Medulla oblongata (tissue), 1 donor: ENCODE measurements around the gene CCR4.
"Not testable (repeated sequence)": the region's sequence is repeated elsewhere in the genome, so short reads cannot be mapped to it uniquely, and the experiment has no call there.

Source experiments
- DNase-seq: peaks from one replicate; pipeline ENCODE4 v3.0.0-alpha.2; 2015; ENCODE audit errors: extremely low spot score

CCR4 gene

GRCh38 chr3:32952369-32953077 lies 1.1 kb downstream of the CCR4 start:
- no peak for DNase-seq

- no peak for DNase-seq
Measured at GRCh38 chr3:32954506-32954905, 3.1 kb downstream of the CCR4 start.

DNA sequence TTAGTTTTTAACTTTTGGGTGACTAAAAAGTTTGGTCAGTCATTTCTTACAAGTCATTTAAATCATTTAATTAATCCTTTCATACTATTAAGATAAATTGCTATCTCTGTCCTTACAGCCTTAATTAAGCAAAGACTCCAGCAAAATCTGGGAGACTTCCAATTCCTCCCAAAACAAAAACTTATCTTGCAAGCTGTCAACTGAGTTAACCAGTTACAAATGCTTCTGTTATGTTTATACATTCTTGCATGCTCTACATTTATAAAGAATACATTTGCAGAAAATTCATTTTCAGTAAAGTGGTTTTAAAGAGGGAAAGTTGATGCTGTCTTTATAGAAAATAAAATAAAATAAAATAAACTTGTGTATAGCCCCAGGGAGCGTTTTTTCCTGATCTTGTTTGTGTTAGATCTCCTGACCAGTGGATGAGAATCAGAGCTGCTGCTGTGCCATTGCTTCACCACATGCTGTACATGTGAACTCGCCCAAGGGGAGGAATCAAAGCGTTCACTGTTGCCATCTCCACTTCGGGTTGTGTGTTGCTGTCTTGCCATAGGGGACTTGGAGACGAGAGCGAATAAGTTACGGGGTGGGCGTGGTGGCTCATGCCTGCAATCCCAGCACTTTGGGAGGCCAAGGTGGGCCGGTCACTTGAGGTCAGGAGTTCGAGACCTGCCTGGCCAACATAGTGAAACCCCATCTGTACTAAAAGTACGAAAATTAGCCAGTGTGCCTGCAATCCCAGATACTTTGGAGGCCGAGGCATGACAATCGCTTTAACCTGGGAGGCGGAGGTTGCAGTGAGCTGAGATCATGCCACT lies 5.5 kb downstream of the CCR4 start:
- no peak for DNase-seq

- DNase-seq: no peak
Measured at GRCh38 chr3:32958509-32958908, 7.1 kb downstream of the CCR4 start.

DNA sequence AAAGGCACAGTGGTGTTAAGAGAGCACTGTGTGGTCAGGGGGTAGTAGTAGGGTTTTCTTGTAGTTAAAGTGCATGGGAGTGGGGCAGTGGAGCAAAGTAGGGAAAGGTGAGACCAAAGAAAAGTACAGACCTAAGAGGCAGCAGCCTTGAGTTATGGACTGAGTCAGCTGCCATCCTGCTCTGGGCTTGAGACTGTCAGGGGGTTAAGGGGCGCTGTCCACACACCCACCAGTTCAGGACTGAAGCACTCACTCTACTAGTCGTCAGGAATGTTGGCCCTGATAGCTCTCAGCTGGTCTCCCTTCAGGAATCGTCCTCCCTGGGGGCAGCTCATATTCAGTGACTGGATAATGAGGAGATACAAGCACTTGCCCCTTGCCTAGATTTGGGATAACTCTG lies 7.9 kb downstream of the CCR4 start:
- DNase-seq: no peak

DNA sequence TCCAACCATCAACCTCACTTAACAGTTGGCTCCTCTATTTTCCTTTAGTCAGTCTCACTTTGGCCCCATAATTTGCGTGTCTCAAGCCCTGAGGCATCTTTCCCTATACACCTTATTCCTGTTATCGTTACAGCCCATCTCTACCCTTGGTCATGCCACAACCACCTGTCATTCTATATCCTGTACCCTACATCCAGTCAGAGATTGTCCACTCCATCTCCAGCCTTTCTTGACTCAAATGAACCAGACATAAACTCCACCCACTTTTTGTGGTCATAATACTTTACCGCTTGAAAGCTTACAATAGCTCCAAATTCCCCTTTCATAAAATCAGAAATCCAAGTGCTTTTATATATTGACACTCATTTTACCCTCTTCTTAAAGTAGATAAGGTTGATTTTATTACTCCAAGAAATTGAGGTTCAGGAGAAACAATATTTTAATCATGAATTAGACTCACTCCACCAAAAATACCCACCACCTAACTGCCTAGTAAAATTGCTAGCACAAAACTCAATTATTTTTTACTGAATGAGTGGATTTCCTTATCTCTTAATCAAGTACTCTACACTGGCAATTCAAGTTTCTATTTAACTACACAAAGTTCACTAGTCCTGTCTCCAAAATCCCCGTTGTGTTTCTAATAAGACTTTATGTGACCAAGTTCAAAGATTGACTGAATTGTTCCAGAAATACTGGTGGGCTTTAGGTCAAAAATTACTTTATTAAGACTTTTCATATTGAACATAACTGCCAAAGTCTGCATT lies 9.1 kb downstream of the CCR4 start:
- DNase-seq: no peak

- DNase-seq: no peak
Measured at GRCh38 chr3:32961189-32961715, 9.8 kb downstream of the CCR4 start.

DNA sequence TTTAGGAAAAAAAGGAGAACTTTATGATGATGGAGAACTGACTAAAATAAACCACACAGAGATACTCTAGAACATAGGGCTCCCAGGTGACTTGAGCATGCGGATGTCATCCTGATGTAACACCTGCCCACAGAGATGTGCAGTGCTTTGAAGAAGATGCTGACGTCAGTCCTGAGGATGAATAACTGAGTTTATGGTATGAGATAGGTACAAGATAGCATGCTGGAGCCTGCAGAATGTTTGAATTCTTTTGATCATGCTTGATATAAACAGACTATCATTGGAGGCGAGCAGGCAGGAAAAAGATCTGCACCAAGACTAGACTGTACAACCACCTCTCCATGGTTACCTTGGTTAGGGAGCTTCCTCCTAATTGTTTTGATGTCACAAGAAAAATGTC lies 12.4 kb downstream of the CCR4 start:
- no peak for DNase-seq

GRCh38 chr3:32964781-32965180 lies 13.3 kb downstream of the CCR4 start:
- DNase-seq: not testable (repeated sequence)

- DNase-seq: not testable (repeated sequence)
Measured at GRCh38 chr3:32965617-32966213, 14.3 kb downstream of the CCR4 start.

GRCh38 chr3:32966627-32967026 lies 15.2 kb downstream of the CCR4 start:
- DNase-seq: not testable (repeated sequence)

GRCh38 chr3:32968166-32968919 lies 16.9 kb downstream of the CCR4 start:
- DNase-seq: no peak

DNA sequence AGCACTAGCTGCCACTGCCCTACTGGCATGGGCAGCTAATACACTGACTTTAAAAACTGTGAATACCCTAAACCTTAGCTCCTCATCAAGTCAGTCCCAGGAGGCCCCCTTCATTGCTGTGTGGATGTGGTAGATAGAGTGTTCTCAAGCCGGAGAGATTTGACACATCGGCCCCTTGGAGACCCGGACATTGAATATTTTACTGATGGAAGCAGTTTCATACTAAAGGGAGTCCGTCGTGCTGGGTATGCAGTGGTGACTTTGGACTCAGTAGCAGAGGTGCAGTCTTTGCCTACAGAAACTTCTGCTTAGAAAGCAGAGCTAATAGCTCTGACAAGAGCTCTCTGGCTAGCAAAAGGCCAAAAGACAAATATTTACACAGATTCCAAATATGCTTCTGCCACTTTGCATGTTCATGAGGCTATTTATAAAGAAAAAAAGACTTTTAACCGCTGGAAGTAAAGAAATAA lies 17.5 kb downstream of the CCR4 start:
- no peak for DNase-seq

DNA sequence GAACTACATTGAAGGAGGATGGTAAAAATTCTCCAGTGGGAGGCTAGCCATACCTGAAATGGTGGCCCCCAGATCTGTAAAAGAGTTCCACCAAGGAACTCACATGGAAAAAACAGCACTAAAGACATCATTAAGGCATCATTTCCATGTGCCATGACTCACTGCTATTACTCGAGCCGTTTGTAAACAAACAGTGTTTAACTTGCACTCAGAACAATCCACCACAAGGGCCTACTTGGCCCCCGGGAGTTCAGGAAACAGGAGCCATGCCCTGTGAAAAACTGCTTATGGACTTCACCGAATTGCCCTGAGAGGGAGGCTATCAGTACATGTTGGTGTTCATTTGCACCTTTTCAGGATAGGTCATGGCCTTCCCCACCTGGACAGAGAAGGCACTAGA lies 18.2 kb downstream of the CCR4 start:
- no peak for DNase-seq

- DNase-seq: not testable (repeated sequence)
Measured at GRCh38 chr3:32971291-32971690, 19.8 kb downstream of the CCR4 start.

DNA sequence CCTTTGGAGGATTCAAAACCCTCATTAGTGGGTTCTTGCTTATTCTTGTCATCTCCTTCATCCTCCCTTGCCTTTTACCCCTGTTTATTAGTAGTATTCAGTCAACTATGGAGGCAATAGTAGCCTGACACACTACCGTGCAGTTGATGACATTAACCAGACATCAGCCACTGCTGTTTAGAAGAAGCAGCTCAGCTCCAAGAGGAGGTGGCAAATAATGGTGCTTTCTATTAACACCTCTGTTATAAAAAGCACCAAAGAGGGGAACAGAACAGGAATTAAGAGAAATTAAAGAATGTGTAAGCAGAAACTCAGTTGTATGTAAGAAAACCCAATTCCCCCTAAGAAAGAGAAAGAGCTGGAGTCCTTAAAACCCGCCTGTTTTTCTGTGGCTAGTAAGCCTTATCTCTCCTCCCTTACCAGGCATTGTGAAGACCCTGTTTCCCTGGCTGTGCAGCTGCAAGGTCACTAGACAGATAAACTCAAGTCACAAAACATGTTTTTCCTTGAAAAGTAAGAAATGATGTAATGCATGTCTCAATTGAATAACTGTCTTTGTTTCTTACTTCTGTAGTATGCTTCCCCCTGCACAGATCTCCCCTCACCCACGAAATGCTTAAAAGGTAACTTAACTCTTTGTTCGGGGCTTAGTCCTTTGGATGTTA lies 21.2 kb downstream of the CCR4 start:
- DNase-seq: no peak

DNA sequence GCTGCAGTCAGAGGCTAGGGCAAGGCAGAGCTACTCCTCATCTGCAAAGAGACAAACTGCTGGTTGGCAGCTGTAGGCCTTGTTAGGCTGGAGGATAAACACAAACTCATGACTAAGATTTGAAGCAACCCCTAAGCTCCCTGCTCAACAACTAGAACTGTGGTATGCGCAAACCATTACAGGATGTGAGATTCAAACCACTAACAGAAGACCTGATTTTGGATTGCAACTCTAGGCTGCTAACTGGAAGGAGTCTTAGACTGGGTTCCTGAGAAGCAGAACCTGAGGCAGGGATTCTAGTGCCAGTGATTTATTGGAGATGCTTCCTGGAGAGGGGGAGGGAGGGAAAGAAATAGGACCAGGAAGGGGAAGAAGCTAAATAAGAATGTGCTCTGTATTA lies 22.5 kb downstream of the CCR4 start:
- no peak for DNase-seq

DNA sequence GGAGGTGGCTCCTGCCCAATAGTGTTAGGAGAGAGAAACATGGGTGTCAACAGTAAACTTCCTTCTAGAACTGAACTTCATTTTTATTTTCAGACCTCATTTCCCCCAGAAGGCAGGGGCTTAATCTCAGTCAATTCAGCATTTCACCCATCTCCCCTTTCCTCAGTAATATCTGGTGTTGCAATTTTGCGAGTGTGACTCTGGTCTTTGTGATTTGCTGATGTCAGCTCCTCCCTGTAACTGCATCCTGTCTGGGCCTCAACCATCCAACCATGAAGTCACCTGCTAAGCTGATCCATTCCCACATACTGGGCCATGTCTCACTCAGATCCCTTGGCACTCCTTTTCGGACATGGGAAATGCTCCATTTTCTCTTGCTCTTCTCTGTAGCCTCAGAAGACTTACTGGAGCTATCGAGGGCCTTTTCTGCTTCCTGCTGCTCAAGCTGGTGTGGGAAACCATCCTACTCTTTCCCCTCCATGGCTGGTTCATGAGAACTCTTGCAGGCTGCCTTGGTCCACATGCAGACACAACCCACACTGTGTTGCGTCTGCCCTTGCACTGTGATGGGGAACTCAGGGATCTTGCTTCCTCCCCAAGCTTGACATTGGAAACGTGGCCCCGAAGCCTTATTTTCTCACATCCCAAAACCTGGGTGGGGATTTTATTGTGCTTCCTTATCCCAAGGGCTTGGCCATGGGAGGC lies 24.6 kb downstream of the CCR4 start:
- no peak for DNase-seq

DNA sequence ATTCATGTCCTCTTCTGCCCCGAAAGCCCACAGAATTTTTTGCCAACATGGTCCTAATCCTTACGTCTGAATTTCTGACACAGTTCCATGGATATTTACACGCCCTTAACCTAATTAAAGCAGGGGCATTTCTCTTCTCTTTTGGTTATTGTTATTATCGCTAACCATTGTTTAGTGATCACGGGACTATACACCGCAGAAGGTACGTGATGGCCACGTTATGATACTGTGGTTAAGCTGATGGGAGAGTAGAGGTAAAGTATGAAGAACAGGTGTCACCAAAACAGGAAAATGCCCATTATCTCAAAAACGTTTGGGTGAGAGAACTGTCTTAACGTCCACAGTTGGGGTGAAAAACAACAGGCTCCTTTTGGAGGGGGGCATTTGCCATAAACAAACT lies 26.4 kb downstream of the CCR4 start:
- DNase-seq: no peak

DNA sequence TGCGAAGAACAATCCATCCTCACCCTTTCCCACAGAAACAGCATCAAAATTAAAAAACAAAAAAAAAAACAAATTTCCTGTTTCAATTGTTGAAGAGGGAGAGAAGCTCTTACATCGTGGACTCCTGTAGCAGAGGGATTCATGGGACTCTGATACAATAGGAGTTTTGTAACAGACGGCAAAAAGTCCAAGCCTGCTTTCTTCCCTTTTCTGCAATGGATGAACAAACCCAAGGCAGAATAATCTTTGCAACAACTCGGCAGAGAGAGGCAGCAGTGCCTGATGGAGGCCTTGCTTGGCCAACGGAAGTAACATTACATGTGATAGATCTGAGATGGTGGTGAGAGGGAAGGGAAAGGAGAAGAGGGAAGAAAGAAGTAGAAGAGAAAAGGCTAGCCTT lies 26.9 kb downstream of the CCR4 start:
- no peak for DNase-seq
